HepG2 (cell line): ENCODE data around the gene PUS1. TPM values are rescaled to one million over a fixed set of nuclear protein-coding genes. Genes with fewer than 3 reads are reported as not detected.
A peak's percentile ranks its signal among the peaks of the same experiment; 100 is the strongest.

Experiments
- ATAC-seq: fragments of 200-7000 bp; cut with Tn5 transposase; 3 replicates; pipeline ENCODE4 v1.9.1; 2020; ENCODE audit warnings: mild to moderate bottlenecking, moderate library complexity
- BruUV-seq: library from RNA; stranded (reverse); fragments of 400-500 nt; replicated peaks from 2 replicates; lab custom pipeline; 2021; lab: Mats Ljungman, UMichigan
- CTCF ChIA-PET: fragments of 300-600 bp; formaldehyde crosslinking; extraction: SDS; loops from one replicate; lab custom pipeline; 2021; ENCODE audit warnings: low total read pairs, inconsistent platforms, low intra/inter-chr PET ratio; lab: Yijun Ruan, JAX
- POLR2A ChIA-PET: fragments of 350-600 bp; sonication (Branson Sonifier 250); formaldehyde crosslinking; loops from one replicate; lab custom pipeline; 2020; ENCODE audit warnings: antibody characterized with exemption, inconsistent platforms; lab: Yijun Ruan, JAX
- DNase-seq: peaks from one replicate; pipeline ENCODE4 v3.0.0-alpha.2; 2015; ENCODE audit warnings: low spot score
- FAIRE-seq: peaks from 3 replicates; lab custom pipeline; 2011; peaks lifted over from hg19 to GRCh38; lab: Jason Lieb, UNC
- H2AFZ ChIP-seq: one replicate; pipeline ENCODE4 v1.6.1; 2011; ENCODE audit warnings: low read length, inconsistent platforms
- H3K27ac ChIP-seq: fragments of 300-600 bp; 3 replicates; pipeline ENCODE4 v1.8.0; 2011; ENCODE audit warnings: mixed run types, mild to moderate bottlenecking, mixed read lengths, low read length, inconsistent platforms; ENCODE audit not compliant: insufficient read depth; ENCODE audit errors: extremely low read length
- H3K27me3 ChIP-seq, 2 experiments: fragments of 200-600 bp in 1 of 2; 2 replicates in 1 of 2; 3 replicates in 1 of 2; pipeline versions ENCODE4 v1.6.0 to v1.8.0; 2011; ENCODE audit warnings: low read length in 2 of 2, mild to moderate bottlenecking in 2 of 2, moderate library complexity in 2 of 2, inconsistent platforms in 1 of 2; ENCODE audit not compliant: insufficient read depth in 2 of 2, control insufficient read depth in 1 of 2
- H3K36me3 ChIP-seq, 2 experiments: fragments of 200-600 bp in 1 of 2; replicated peaks in 1 of 2; 2 replicates in 1 of 2; 3 replicates in 1 of 2; pipeline versions ENCODE4 v1.5.1 to v1.8.0; 2011; ENCODE audit warnings: low read length in 2 of 2, inconsistent platforms in 1 of 2; ENCODE audit not compliant: insufficient read depth in 2 of 2, control insufficient read depth in 1 of 2
- H3K4me1 ChIP-seq: 2 replicates; pipeline ENCODE4 v1.5.1; 2012; ENCODE audit warnings: low read length, inconsistent platforms; ENCODE audit not compliant: insufficient read depth
- H3K4me2 ChIP-seq: 2 replicates; pipeline ENCODE4 v1.6.0; 2011; ENCODE audit warnings: low read depth, low read length, inconsistent platforms
- H3K4me3 ChIP-seq, 3 experiments: fragments of 200-600 bp in 1 of 3; sonication (generic), shearing (Covaris generic) in 1 of 3; replicated peaks in 1 of 3; 2 replicates each; pipeline ENCODE4 v1.5.1; 2011 to 2016; ENCODE audit warnings: low read length in 3 of 3, inconsistent platforms in 2 of 3, low read depth in 2 of 3, mild to moderate bottlenecking in 2 of 3, control low read depth in 1 of 3, mixed read lengths in 1 of 3; ENCODE audit not compliant: insufficient read depth in 1 of 3
- H3K79me2 ChIP-seq: one replicate; pipeline ENCODE4 v1.6.1; 2011; ENCODE audit warnings: low read length, inconsistent platforms; ENCODE audit not compliant: insufficient read depth
- H3K9ac ChIP-seq: 2 replicates; pipeline ENCODE4 v1.6.0; 2011; ENCODE audit warnings: mild to moderate bottlenecking, low read depth, low read length, inconsistent platforms; ENCODE audit not compliant: insufficient read depth
- H3K9me3 ChIP-seq: 2 replicates; pipeline ENCODE4 v1.5.1; 2012; ENCODE audit warnings: mild to moderate bottlenecking, low read length
- H4K20me1 ChIP-seq: 2 replicates; pipeline ENCODE4 v1.6.0; 2011; ENCODE audit warnings: inconsistent platforms, mild to moderate bottlenecking, low read length, moderate library complexity; ENCODE audit not compliant: insufficient read depth
- AGO1 ChIP-seq: fragments of 200-400 bp; formaldehyde crosslinking; IDR thresholded peaks from 2 replicates; pipeline ENCODE4 v1.6.1; 2017; ENCODE audit warnings: mild to moderate bottlenecking, low read depth, low read length, moderate library complexity; ENCODE audit not compliant: poor library complexity, severe bottlenecking
- KDM6A ChIP-seq: IDR thresholded peaks from 2 replicates; pipeline ENCODE4 v1.6.1; 2016; ENCODE audit warnings: low read depth
- MTF1 ChIP-seq: sonication (generic); formaldehyde crosslinking; IDR thresholded peaks from 2 replicates; pipeline ENCODE4 v1.5.0; 2020; ENCODE audit warnings: missing genetic modification reagents
- POLR2AphosphoS2 ChIP-seq: IDR thresholded peaks from 2 replicates; pipeline ENCODE4 v1.6.1; 2011; ENCODE audit warnings: low read depth, low read length, improper control_type of control experiment
- SP1 ChIP-seq, 2 experiments: fragments of 450-650 bp in 1 of 2; sonication (generic) in 1 of 2; formaldehyde crosslinking in 1 of 2; IDR thresholded peaks; 2 replicates each; pipeline versions ENCODE4 v1.4.0 to v1.6.1; 2016 to 2020; ENCODE audit warnings: missing genetic modification reagents in 1 of 2
- SUZ12 ChIP-seq: fragments of 150-350 bp; IDR thresholded peaks from 2 replicates; pipeline ENCODE4 v1.6.1; 2014; ENCODE audit warnings: low read depth, low read length
- TP53 ChIP-seq: sonication (generic); formaldehyde crosslinking; conservative IDR thresholded peaks from 2 replicates; pipeline ENCODE4 v1.4.0; 2020; ENCODE audit warnings: missing genetic modification reagents
- ZBTB8A ChIP-seq: sonication (generic); formaldehyde crosslinking; IDR thresholded peaks from 2 replicates; pipeline ENCODE4 v1.4.0; 2020; ENCODE audit warnings: mild to moderate bottlenecking, low read depth, missing genetic modification reagents, borderline replicate concordance
- ZNF431 ChIP-seq: sonication (generic); formaldehyde crosslinking; IDR thresholded peaks from 2 replicates; pipeline ENCODE4 v1.9.0; 2022; ENCODE audit warnings: missing genetic modification reagents, low read depth, mild to moderate bottlenecking, borderline replicate concordance
- ZNF615 ChIP-seq: sonication (generic); formaldehyde crosslinking; IDR thresholded peaks from 2 replicates; pipeline ENCODE4 v1.5.0; 2020; ENCODE audit warnings: mild to moderate bottlenecking, missing genetic modification reagents, borderline replicate concordance
- WGBS: methylation state at CpG from one replicate; pipeline ENCODE4 v1.1.6; 2017; ENCODE audit warnings: low lambda C conversion rate; 5-methylcytosine and 5-hydroxymethylcytosine counted together
- in situ Hi-C: cut with HindIII; loops from 2 replicates; pipeline ENCODE4 v1.10.0; 2017; ENCODE audit warnings: low pct_unique_long_range_greater_than_20kb; ENCODE audit not compliant: extremely low pct_ligation_motif_present
- intact Hi-C: fragments of 100-400 bp; cut with micrococcal nuclease; formaldehyde crosslinking; loops from one replicate; pipeline ENCODE4 v1.10.0; 2022; ENCODE audit not compliant: unreplicated experiment
- polyA plus RNA-seq, 8 experiments: library from polyadenylated mRNA; depleted of rRNA in 3 of 8; stranded (reverse) in 7 of 8; unstranded in 1 of 8; fragments of >200 nt; fragmentation: Illumina TruSeq in 4 of 8; extraction: Trizol in 4 of 8; gene quantifications; 2 replicates each; pipeline versions ENCODE4 v1.2.1 to v1.2.3, GENCODE V29; 2011 to 2016; ENCODE audit warnings: low read depth in 4 of 8, missing spikeins in 1 of 8, mixed read lengths in 1 of 8; ENCODE audit not compliant: insufficient read depth in 1 of 8
- total RNA-seq, 5 experiments: library from RNA; depleted of rRNA; stranded (reverse); fragments of >200 nt; fragmentation: Illumina TruSeq; extraction: Trizol; gene quantifications; 2 replicates each; pipeline ENCODE4 v1.2.3, GENCODE V29; 2016; ENCODE audit warnings: low read depth in 1 of 5
- TF ChIP-seq, protein P1 (sequence below): sonication (generic); formaldehyde crosslinking; IDR thresholded peaks from 2 replicates; pipeline ENCODE4 v1.8.0; 2022; ENCODE audit warnings: mild to moderate bottlenecking, missing genetic modification reagents, moderate library complexity
- TF ChIP-seq, protein P2 (sequence below): sonication (generic); formaldehyde crosslinking; IDR thresholded peaks from 2 replicates; pipeline ENCODE4 v1.4.0; 2020; ENCODE audit warnings: mild to moderate bottlenecking, missing genetic modification reagents
- TF ChIP-seq, protein P3 (sequence below): sonication (generic); formaldehyde crosslinking; IDR thresholded peaks from 2 replicates; pipeline ENCODE4 v1.5.1; 2020; ENCODE audit warnings: missing genetic modification reagents, mild to moderate bottlenecking, borderline replicate concordance
- TF ChIP-seq, protein P4 (sequence below): sonication (generic); formaldehyde crosslinking; IDR thresholded peaks from 2 replicates; pipeline ENCODE4 v1.4.0; 2020; ENCODE audit warnings: missing genetic modification reagents
- TF ChIP-seq, protein P5 (sequence below): sonication (generic); formaldehyde crosslinking; IDR thresholded peaks from 2 replicates; pipeline ENCODE4 v1.4.0; 2020; ENCODE audit warnings: mild to moderate bottlenecking, missing genetic modification reagents

The PUS1 gene
- total and polyA plus RNA-seq, 2 of the 13 experiments (the other 11 are each of a cell fraction or from before 2014, with no cell fraction given): 19.2 to 24.7 TPM

DNA sequence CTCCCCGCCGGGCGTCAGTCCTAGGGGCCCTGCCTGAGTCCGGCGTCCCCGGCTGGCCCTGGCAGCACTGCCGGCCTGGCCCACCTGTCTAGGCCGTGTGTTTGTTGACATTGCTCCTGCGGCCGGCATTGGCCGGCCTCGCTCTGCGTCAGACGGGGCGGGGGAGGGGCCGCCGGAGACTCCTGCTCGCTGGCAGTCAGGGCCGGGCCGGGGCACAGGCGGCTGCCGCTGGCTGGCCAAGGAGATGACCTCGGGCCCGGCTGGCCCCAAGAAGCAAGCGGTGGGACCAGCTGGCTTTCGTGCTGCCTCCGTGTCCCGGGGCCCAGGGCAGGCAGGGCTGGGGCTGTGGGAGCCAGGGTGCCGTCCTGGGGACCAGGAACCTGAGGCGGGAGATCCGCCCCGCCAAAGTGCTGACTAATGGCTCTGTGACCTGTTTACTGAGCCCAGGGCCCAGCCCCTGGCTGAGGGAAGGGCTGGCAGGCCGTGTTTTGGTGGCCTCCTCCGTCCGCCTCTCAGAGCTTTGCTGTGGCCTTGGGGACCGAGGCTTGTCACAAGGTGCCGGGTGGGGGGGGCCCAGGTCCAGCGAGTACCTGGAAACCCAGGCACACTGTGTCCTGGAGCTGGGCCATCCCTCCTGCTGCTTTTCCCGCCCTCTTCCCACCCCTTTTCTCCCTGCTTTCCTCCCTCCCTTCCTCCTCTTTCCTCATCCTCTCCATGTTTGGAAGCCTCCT, 32.8 kb upstream of the PUS1 start:
- POLR2A ChIA-PET: interaction anchor here (1.1 to 1.6 kb wide), 5 partner anchors 32 to 45 kb away, joined by 3 to 8 read pairs (median 5); no protein-coding TSS in a partner anchor
- Histone ChIP-seq H3K4me3 (peak overlapping the region; percentile 66 to 82 (median 72)), H3K9ac (peak overlapping the region; percentile 74), H3K4me2 (peak overlapping the region; percentile 89), H3K27ac (peak overlapping the region; percentile 79), H3K9me3 (no peaks in the 10 kb centered on the region), H3K4me1 (peaks cover 24% of the 10 kb centered on the region), H4K20me1 (peaks cover 16% of the 10 kb centered on the region; the same call in 1 of the 2 replicates), H2AFZ (no peak overlapping the region), H3K27me3 (peaks cover 0 to 2% of the 10 kb centered on the region in 2 experiments; a peak in 3 of 5 replicates), H3K79me2 (peaks cover 10% of the 10 kb centered on the region), H3K36me3 (peaks cover 1 to 5% of the 10 kb centered on the region in 2 experiments; a peak in 3 of 5 replicates)
- in situ Hi-C loops: no loop called here
- intact Hi-C loops: loop anchor here (1.0 to 10.0 kb wide), 2 partner anchors 36 to 61 kb away; no protein-coding TSS in a partner anchor
- DNase-seq: peak; percentile 83
- 32% methylated on average over 2 of the region's 39 CpGs for WGBS
- peak; percentile 93 for ATAC-seq
- FAIRE-seq: peak; percentile 50
- BruUV-seq: no TSS peak
- CTCF ChIA-PET: no interaction called here
- no peak for TF ChIP-seq ZNF615 (CRISPR knock-in tag)
- TF ChIP-seq SP1 (IDR thresholded peaks at IDR 0.05): no peak
- peak; percentile 13 for TF ChIP-seq SP1 (CRISPR knock-in tag; IDR thresholded peaks at IDR 0.05)
- TF ChIP-seq, protein P1, sequence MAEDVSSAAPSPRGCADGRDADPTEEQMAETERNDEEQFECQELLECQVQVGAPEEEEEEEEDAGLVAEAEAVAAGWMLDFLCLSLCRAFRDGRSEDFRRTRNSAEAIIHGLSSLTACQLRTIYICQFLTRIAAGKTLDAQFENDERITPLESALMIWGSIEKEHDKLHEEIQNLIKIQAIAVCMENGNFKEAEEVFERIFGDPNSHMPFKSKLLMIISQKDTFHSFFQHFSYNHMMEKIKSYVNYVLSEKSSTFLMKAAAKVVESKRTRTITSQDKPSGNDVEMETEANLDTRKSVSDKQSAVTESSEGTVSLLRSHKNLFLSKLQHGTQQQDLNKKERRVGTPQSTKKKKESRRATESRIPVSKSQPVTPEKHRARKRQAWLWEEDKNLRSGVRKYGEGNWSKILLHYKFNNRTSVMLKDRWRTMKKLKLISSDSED (CRISPR knock-in tag): no peak
- TF ChIP-seq ZNF431 (CRISPR knock-in tag): no peak
- TF ChIP-seq ZBTB8A (CRISPR knock-in tag): peak; percentile 67; the same call in 1 of the 2 replicates
- TF ChIP-seq POLR2AphosphoS2: no peak
- TF ChIP-seq TP53 (CRISPR knock-in tag): no peak
- no peak for TF ChIP-seq KDM6A (CRISPR knock-in tag)
- TF ChIP-seq, protein P2, sequence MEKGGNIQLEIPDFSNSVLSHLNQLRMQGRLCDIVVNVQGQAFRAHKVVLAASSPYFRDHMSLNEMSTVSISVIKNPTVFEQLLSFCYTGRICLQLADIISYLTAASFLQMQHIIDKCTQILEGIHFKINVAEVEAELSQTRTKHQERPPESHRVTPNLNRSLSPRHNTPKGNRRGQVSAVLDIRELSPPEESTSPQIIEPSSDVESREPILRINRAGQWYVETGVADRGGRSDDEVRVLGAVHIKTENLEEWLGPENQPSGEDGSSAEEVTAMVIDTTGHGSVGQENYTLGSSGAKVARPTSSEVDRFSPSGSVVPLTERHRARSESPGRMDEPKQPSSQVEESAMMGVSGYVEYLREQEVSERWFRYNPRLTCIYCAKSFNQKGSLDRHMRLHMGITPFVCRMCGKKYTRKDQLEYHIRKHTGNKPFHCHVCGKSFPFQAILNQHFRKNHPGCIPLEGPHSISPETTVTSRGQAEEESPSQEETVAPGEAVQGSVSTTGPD: no peak
- TF ChIP-seq, protein P3, sequence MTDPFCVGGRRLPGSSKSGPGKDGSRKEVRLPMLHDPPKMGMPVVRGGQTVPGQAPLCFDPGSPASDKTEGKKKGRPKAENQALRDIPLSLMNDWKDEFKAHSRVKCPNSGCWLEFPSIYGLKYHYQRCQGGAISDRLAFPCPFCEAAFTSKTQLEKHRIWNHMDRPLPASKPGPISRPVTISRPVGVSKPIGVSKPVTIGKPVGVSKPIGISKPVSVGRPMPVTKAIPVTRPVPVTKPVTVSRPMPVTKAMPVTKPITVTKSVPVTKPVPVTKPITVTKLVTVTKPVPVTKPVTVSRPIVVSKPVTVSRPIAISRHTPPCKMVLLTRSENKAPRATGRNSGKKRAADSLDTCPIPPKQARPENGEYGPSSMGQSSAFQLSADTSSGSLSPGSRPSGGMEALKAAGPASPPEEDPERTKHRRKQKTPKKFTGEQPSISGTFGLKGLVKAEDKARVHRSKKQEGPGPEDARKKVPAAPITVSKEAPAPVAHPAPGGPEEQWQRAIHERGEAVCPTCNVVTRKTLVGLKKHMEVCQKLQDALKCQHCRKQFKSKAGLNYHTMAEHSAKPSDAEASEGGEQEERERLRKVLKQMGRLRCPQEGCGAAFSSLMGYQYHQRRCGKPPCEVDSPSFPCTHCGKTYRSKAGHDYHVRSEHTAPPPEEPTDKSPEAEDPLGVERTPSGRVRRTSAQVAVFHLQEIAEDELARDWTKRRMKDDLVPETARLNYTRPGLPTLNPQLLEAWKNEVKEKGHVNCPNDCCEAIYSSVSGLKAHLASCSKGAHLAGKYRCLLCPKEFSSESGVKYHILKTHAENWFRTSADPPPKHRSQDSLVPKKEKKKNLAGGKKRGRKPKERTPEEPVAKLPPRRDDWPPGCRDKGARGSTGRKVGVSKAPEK: no peak
- TF ChIP-seq, protein P4, sequence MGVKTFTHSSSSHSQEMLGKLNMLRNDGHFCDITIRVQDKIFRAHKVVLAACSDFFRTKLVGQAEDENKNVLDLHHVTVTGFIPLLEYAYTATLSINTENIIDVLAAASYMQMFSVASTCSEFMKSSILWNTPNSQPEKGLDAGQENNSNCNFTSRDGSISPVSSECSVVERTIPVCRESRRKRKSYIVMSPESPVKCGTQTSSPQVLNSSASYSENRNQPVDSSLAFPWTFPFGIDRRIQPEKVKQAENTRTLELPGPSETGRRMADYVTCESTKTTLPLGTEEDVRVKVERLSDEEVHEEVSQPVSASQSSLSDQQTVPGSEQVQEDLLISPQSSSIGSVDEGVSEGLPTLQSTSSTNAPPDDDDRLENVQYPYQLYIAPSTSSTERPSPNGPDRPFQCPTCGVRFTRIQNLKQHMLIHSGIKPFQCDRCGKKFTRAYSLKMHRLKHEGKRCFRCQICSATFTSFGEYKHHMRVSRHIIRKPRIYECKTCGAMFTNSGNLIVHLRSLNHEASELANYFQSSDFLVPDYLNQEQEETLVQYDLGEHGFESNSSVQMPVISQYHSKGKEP (CRISPR knock-in tag): no peak
- TF ChIP-seq AGO1: no peak
- no peak for TF ChIP-seq MTF1 (CRISPR knock-in tag)
- TF ChIP-seq SUZ12: no peak
- TF ChIP-seq, protein P5, sequence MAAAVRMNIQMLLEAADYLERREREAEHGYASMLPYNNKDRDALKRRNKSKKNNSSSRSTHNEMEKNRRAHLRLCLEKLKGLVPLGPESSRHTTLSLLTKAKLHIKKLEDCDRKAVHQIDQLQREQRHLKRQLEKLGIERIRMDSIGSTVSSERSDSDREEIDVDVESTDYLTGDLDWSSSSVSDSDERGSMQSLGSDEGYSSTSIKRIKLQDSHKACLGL: peak; percentile 74; the same call in 1 of the 2 replicates
